Measurements from ENCODE around the gene PRDM1.

PRDM1 gene

GRCh38 chr6:106070636-106071035 is 15.5 kb upstream of the PRDM1 start:
- DNase-seq (ENCODE audit: low read depth) = no peak

GRCh38 chr6:106072501-106073090 is 13.5 kb upstream of the PRDM1 start:
- DNase-seq (ENCODE audit: low read depth) = no peak

DNA sequence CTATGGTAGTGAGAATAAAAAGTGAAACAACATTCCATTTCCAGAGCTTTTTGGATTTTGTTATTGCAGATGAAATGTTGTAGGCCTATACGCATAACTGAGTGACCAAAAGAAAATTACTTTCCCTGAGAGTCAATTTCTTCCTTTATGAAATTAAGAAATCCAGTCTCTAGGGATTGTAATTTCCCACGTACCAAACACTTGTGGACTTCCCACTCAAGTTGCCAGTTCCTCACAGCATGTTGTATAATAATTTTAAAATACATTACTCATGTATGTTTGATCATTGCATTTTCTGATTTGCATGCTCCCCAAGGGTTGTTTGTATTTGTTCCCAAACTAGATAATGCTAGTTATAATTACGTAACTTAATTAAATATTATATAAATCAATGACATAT is 12.0 kb upstream of the PRDM1 start:
- no peak for DNase-seq (ENCODE audit: low read depth)

GRCh38 chr6:106076139-106076538 is 10.0 kb upstream of the PRDM1 start:
- no peak for DNase-seq (ENCODE audit: low read depth)

DNA sequence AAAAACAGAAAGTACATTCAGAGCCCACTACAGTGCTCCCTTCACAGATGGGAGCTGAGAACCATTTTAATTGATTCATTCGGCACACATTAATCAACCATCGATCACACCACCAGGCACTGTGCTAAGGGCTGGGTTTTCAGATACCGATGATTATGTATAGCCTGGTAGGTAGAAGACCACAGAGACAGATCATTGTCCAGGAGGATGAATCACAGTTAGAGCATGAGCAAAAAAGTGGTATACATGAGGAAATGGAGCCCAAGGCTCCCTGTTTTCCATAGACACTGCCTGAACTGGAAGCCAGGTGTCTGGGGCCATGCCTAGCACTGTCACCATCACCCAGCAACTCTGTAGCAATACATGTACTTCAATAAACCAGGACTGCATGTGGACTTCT is 9.0 kb upstream of the PRDM1 start:
- DNase-seq (ENCODE audit: low read depth) = no peak

DNA sequence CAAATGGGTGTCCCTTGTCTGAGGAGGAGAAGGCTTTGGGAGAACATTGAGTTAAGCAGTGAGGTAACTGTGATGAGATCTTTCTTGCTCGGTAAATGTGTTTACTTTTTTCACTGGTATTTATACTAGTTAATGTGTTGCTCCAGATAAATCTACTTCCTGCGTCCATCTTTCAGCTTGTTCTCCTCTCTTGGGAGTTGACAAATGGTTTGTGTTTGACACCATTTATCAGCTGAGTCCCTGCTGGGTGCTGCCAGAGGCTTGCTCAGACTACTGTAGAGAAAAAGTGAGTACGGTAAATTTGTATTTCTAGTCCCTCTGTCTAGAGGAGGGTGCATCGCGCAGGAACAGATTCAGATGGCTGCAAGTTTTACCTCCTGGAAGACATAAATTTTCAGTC is 8.3 kb upstream of the PRDM1 start:
- no peak for DNase-seq (ENCODE audit: low read depth)

DNA sequence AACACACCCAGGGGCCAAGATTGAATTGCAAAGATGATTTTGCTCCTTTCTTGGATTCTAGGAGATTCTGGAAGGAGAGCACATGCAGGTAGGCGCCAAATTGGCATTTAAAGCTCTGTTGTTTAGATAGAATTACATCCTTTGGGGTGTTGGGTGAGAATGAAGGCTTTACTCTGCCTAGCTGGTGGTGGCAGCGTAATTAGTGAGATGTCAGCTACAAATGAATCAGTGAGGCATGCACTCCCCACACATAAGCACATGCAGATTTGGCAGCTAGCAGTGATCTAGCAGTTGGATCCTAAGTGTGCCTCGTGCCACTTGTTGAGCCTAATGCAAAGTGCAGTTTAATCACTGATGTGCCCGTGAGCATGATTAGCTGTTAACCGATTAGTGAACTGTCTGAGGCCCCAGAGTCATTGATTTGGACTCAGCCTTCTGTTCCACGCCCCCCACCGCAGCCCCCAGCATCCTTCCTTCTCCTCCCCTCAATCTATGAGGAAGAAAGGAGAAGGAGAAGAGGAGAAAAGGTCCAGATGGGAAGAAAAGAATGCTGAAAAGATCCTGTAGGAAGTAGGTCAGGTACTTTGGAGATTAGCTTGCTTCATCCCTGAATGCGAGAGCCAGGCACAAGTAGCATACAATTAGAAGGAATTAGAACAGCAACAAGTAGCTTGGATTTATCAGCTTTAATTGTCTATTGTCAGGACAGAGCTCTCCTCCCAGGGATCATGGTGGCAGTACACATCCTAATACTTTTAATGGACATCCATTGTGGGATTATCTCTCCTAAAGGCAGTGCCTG is 6.0 kb upstream of the PRDM1 start:
- DNase-seq (ENCODE audit: low read depth) = no peak

GRCh38 chr6:106080763-106081095 is 5.4 kb upstream of the PRDM1 start:
- no peak for DNase-seq (ENCODE audit: low read depth)

DNA sequence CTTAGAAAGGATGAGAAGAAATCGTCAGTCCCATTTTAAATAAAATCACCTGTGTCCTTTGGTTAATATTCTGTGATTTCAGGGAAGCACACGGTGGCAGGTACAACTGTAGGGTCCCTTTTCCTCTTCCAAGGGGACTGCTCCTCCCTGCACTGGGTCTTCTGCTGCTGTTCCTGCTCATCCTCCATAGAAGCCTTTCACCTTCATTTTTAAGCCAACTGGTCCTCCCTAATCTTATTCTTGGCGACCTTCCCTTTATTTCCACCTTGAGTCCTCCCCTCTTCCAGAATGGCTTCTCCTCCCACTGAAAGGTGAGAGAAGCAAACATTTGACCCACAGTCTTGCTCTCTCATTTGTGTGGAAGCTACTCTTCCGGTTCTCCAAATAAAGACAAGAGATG is 4.4 kb upstream of the PRDM1 start:
- DNase-seq (ENCODE audit: low read depth) = no peak

- DNase-seq (ENCODE audit: low read depth) = no peak
Measured at GRCh38 chr6:106082735-106083398, 3.3 kb upstream of the PRDM1 start.

DNA sequence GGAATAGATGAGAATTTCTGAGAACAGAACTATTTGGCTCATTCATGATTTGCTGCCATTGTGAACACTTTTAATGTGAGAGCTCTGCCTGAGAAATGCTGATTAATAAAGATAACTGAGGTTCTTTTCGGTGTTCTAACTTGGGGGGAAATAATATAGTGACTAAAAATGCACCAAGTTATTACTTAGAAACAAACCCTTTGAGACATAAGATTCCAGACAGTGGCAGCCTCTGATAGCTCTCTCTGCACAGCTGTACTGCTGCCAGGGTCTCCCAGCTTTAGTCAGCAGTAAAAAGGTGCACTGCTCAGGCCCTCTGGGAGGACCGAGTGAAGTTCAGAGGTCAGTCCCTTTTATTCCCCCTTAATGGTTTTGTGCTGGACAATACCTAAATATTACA is 2.5 kb upstream of the PRDM1 start:
- DNase-seq (ENCODE audit: low read depth) = no peak

- DNase-seq (ENCODE audit: low read depth) = no peak
Measured at GRCh38 chr6:106084106-106084988, 1.8 kb upstream of the PRDM1 start.

DNA sequence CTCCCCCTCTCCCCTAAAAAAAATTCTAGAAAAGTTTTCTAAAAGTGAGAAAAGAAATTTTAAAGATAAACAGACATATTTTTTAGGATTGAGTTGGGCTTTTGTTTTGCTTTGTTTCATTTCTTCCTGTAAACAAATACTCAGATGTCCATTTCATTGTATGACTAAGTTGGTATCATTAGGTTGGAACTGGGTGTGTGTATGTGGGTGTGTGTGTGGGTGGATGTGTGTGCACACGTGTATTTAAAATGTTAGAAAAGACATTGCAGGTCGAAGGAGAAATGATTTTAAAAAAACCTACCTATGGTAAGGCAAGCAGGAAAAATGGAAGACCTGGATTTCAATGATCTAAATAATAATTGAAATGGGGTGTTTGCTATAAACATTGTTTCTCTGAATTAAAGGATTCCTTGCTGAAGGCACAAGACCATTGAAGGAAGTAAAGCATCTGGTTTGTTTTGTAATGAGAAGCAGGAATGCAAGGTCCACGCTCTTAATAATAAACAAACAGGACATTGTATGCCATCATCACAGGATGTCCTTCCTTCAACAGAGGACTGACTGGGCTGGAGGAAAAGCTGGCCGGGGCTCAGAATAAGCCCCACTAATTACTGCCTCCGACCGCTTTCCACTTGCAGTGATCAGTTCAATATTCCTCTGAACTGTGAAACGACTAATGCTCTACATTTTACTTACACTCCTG is 996 bp upstream of the PRDM1 start:
- no peak for DNase-seq (ENCODE audit: low read depth)

GRCh38 chr6:106085692-106085983 is 498 bp upstream of the PRDM1 start:
- no peak for DNase-seq (ENCODE audit: low read depth)

DNA sequence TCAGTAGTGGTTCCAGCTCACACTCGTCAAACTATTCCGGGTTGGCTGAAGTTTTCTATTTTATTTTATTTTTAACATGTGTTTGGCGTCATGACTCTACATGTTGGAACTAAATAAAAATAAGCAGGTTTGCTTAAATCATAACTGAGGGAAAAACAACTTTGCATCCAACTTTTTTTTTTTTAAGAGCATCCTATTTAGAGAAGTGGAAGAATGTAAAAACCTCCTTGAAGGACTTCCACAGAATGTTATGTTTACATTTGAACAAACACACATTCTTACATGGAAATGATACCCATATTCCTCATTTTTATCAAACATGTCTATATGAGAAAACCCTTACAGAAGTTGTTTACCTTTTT is 659 bp downstream of the PRDM1 start:
- DNase-seq (ENCODE audit: low read depth) = no peak

DNA sequence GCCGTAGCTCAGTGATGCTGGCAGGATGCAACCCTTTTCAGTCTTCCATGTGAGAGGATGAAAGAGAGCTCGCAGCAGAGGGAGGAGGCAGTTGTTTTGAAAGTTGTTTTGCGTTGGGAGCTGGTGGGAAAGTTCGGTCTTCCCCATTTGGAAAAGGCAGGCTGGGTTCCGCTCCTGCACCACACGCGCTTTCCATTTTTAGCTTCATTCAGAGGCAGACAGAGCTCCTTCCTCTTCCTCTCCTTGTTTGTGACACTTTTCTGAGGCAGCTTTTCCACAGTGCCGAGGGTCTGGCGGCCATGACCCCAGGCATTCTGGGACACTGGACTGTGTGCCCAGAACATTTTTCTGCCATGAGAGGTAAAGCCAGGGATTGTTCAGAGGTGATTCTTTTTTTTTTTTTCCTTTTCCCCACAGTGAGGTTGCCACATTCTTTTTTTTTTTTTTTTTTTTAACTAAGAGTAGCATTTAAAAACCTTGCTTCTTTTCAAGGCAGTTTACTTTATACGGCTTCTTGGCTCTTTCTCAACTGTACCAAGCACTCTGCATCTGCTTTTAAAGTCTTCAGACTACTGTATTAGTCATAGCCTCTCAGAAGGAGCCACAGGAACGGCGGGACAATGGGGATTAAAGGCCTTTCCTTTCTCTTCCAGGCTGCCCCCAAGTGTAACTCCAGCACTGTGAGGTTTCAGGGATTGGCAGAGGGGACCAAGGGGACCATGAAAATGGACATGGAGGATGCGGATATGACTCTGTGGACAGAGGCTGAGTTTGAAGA is 1.6 kb downstream of the PRDM1 start:
- no peak for DNase-seq (ENCODE audit: low read depth)

GRCh38 chr6:106090001-106090400 is 3.9 kb downstream of the PRDM1 start:
- no peak for DNase-seq (ENCODE audit: low read depth)

DNA sequence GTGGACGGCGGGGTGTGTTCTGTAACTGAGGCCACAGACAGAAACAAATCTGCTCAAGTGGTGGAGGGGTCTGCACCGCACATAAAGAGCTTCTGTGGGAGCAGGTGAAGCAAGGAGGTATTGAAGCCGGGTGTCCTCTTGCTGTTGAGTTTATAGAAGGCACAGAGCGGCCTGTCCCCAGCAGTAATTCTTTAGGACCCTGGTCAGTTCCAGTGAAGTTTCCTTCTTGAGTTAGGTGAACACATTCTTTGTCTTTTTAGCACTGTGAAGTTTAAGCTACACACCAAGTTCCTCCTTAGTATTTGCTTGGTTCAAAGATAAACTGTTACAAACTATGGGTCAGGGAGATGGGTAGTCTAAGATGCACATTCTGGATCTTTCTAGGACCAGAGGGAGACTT is 6.1 kb downstream of the PRDM1 start:
- no peak for DNase-seq (ENCODE audit: low read depth)

GRCh38 chr6:106094261-106094963 is 8.3 kb downstream of the PRDM1 start:
- no peak for DNase-seq (ENCODE audit: low read depth)

DNA sequence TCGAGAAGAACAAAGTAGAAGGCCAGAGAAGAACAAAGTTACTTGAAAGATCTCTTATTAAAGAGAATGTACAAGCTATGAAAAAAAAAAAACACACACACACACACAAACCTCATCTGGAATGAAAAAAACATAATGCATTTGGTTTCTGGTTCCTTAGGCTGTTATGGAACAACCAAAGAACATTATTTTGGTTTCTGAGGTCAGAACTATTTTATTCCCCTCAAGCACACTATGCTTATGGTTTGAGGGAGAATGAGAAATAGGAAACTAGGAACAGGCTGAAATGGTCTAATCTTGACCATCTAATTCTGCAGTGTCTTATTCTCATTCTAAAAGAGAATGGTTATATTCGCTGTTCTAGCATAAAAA is 8.8 kb downstream of the PRDM1 start:
- DNase-seq (ENCODE audit: low read depth) = no peak
